ENCODE results near the gene VN1R4.
"Not testable (repeated sequence)": the region's sequence is repeated elsewhere in the genome, so short reads cannot be mapped to it uniquely, and the experiment has no call there.

The VN1R4 gene

GRCh38 chr19:53285087-53285486, 17.6 kb upstream of the VN1R4 start:
- no peak overlapping the region for H3K27ac ChIP-seq
- TF ChIP-seq ZFX (IDR thresholded peaks at IDR 0.05; ENCODE audit: borderline replicate concordance), result no peak
- TF ChIP-seq CTCF (IDR thresholded peaks at IDR 0.05), result no peak

- H3K27ac ChIP-seq, result not testable (repeated sequence)
These were observed 14.4 kb upstream of the VN1R4 start for GRCh38 chr19:53281947-53282346.

GRCh38 chr19:53275480-53275879, 8.0 kb upstream of the VN1R4 start:
- no peak for TF ChIP-seq ZFX (IDR thresholded peaks at IDR 0.05; ENCODE audit: borderline replicate concordance)
- no peak for TF ChIP-seq CTCF (IDR thresholded peaks at IDR 0.05)
- H3K27ac ChIP-seq, result no peak overlapping the region

- H3K27ac ChIP-seq, result no peak overlapping the region
- TF ChIP-seq ZFX (IDR thresholded peaks at IDR 0.05; ENCODE audit: borderline replicate concordance), result no peak
- no peak for TF ChIP-seq CTCF (IDR thresholded peaks at IDR 0.05)
These were observed 4.5 kb upstream of the VN1R4 start for GRCh38 chr19:53272044-53272443.

- not testable (repeated sequence) for H3K27ac ChIP-seq
These were observed 2.3 kb upstream of the VN1R4 start for GRCh38 chr19:53269861-53270260.

- not testable (repeated sequence) for H3K27ac ChIP-seq
These were observed 9.7 kb downstream of the VN1R4 start, which contains the start of gene VN1R2 for GRCh38 chr19:53257715-53258342. Gene VN1R2, plus strand, starts transcription at chr19:53258292. Its CDS starts 84 bp downstream, at chr19:53258376.

GRCh38 chr19:53254411-53255341, 12.8 kb downstream of the VN1R4 start, which contains the start of gene ZNF677:
Gene ZNF677, minus strand, starts transcription at chr19:53254873. Its CDS starts 3,323 bp downstream, at chr19:53251550.
- H3K27ac ChIP-seq, result peak within 1 kb of the TSS; percentile 75
- TF ChIP-seq ZFX (IDR thresholded peaks at IDR 0.05; ENCODE audit: borderline replicate concordance) (no peak), CTCF (IDR thresholded peaks at IDR 0.05) (no peak)

- no peak overlapping the region for H3K27ac ChIP-seq
- TF ChIP-seq ZFX (IDR thresholded peaks at IDR 0.05; ENCODE audit: borderline replicate concordance) (no peak), CTCF (IDR thresholded peaks at IDR 0.05) (no peak)
These were observed 21.0 kb downstream of the VN1R4 start for GRCh38 chr19:53246498-53246897.
